Measurements from ENCODE around the gene DTD2. TPM values are rescaled to one million over a fixed set of nuclear protein-coding genes. Genes with fewer than 3 reads are reported as not detected.

Gene DTD2
- total and polyA plus RNA-seq, 9 of the 15 experiments (the other 6 are each of a cell fraction or from before 2014, with no cell fraction given), result 3.8 to 24.1 (median 15.2) TPM

GRCh38 chr14:31426663-31427062, 30.6 kb downstream of the DTD2 start:
- Histone ChIP-seq H3K27me3 (ENCODE audit: control insufficient read depth in 2 of 2, insufficient read depth in 2 of 2, low read length in 2 of 2) (no peaks in the 10 kb centered on the region), H3K4me1 (replicated peaks in 1 of 2; ENCODE audit: control insufficient read depth in 2 of 2, insufficient read depth in 2 of 2, low read length in 2 of 2) (peaks cover 0 to 2% of the 10 kb centered on the region in 2 experiments; a peak in 1 of 5 replicates), H4K20me1 (replicated peaks; ENCODE audit: control insufficient read depth, insufficient read depth, low read length) (no peaks in the 10 kb centered on the region), H3K9me1 (ENCODE audit: control insufficient read depth, insufficient read depth, low read length) (no peaks in the 10 kb centered on the region), H3K9me3 (replicated peaks; ENCODE audit: control insufficient read depth, insufficient read depth, low read depth, low read length) (no peaks in the 10 kb centered on the region), H3K79me2 (ENCODE audit: control insufficient read depth, insufficient read depth, low read length) (no peaks in the 10 kb centered on the region), H3K27ac (ENCODE audit: extremely low read depth, low read depth, low read length) (no peak overlapping the region), H3K4me3 (no peak overlapping the region), H3K9ac (ENCODE audit: insufficient read depth in 1 of 2, low read depth in 2 of 2, low read length in 2 of 2) (no peak overlapping the region), H2AFZ (ENCODE audit: low read depth, low read length) (no peak overlapping the region), H3K36me3 (ENCODE audit: control insufficient read depth, insufficient read depth, low read length) (no peaks in the 10 kb centered on the region), H3K4me2 (ENCODE audit: insufficient read depth, low read length) (no peak overlapping the region)
- FAIRE-seq (no peak), ATAC-seq (no peak), DNase-seq (ENCODE audit: extremely low read depth in 1 of 4, low spot score in 3 of 4) (no peak)
- 31% methylated on average over 2 of the region's 2 CpGs for WGBS (ENCODE audit: insufficient coverage, low coverage, missing lambda C conversion rate)
- intact Hi-C loops (cut with micrococcal nuclease) (no loop called here), in situ Hi-C loops (cut with MboI) (no loop called here)
- no TSS peak for BruUV-seq (replicated peaks)
- no peak for TF ChIP-seq ZNF239 (CRISPR knock-in tag; IDR thresholded peaks at IDR 0.05)
- TF ChIP-seq ARID3A (IDR thresholded peaks at IDR 0.05; ENCODE audit: borderline replicate concordance, low read depth, low read length), result no peak
- no peak for TF ChIP-seq CEBPB (tag; IDR thresholded peaks at IDR 0.05)
- TF ChIP-seq CBX3 (IDR thresholded peaks at IDR 0.05; ENCODE audit: borderline replicate concordance in 1 of 2, low read length in 2 of 2), result no peak
- no peak for TF ChIP-seq ZNF696 (CRISPR knock-in tag; conservative IDR thresholded peaks at IDR 0.05)
- TF ChIP-seq ID3 (CRISPR knock-in tag; IDR thresholded peaks at IDR 0.05), result no peak
- TF ChIP-seq ID3 (tag; IDR thresholded peaks at IDR 0.05), result no peak
- TF ChIP-seq, protein P1, sequence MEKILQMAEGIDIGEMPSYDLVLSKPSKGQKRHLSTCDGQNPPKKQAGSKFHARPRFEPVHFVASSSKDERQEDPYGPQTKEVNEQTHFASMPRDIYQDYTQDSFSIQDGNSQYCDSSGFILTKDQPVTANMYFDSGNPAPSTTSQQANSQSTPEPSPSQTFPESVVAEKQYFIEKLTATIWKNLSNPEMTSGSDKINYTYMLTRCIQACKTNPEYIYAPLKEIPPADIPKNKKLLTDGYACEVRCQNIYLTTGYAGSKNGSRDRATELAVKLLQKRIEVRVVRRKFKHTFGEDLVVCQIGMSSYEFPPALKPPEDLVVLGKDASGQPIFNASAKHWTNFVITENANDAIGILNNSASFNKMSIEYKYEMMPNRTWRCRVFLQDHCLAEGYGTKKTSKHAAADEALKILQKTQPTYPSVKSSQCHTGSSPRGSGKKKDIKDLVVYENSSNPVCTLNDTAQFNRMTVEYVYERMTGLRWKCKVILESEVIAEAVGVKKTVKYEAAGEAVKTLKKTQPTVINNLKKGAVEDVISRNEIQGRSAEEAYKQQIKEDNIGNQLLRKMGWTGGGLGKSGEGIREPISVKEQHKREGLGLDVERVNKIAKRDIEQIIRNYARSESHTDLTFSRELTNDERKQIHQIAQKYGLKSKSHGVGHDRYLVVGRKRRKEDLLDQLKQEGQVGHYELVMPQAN (IDR thresholded peaks at IDR 0.05; ENCODE audit: borderline replicate concordance), result no peak
- TF ChIP-seq ZNF133 (CRISPR knock-in tag; IDR thresholded peaks at IDR 0.05), result no peak
- no peak for TF ChIP-seq NFXL1 (CRISPR knock-in tag; IDR thresholded peaks at IDR 0.05)
- TF ChIP-seq ZNF830 (CRISPR knock-in tag; IDR thresholded peaks at IDR 0.05), result no peak
- TF ChIP-seq, protein P2, sequence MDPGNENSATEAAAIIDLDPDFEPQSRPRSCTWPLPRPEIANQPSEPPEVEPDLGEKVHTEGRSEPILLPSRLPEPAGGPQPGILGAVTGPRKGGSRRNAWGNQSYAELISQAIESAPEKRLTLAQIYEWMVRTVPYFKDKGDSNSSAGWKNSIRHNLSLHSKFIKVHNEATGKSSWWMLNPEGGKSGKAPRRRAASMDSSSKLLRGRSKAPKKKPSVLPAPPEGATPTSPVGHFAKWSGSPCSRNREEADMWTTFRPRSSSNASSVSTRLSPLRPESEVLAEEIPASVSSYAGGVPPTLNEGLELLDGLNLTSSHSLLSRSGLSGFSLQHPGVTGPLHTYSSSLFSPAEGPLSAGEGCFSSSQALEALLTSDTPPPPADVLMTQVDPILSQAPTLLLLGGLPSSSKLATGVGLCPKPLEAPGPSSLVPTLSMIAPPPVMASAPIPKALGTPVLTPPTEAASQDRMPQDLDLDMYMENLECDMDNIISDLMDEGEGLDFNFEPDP (CRISPR knock-in tag; IDR thresholded peaks at IDR 0.05), result no peak
- no peak for TF ChIP-seq CHD1 (IDR thresholded peaks at IDR 0.05; ENCODE audit: low read length)
- TF ChIP-seq HCFC1 (IDR thresholded peaks at IDR 0.05; ENCODE audit: low read depth, low read length), result no peak
- no peak for TF ChIP-seq PPARD (CRISPR knock-in tag; IDR thresholded peaks at IDR 0.05)
- TF ChIP-seq, protein P3, sequence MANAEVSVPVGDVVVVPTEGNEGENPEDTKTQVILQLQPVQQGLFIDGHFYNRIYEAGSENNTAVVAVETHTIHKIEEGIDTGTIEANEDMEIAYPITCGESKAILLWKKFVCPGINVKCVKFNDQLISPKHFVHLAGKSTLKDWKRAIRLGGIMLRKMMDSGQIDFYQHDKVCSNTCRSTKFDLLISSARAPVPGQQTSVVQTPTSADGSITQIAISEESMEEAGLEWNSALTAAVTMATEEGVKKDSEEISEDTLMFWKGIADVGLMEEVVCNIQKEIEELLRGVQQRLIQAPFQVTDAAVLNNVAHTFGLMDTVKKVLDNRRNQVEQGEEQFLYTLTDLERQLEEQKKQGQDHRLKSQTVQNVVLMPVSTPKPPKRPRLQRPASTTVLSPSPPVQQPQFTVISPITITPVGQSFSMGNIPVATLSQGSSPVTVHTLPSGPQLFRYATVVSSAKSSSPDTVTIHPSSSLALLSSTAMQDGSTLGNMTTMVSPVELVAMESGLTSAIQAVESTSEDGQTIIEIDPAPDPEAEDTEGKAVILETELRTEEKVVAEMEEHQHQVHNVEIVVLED (CRISPR knock-in tag; IDR thresholded peaks at IDR 0.05), result no peak
- no peak for TF ChIP-seq ZNF507 (tag; conservative IDR thresholded peaks at IDR 0.05)
- ChIA-PET CTCF (ENCODE audit: low intra/inter-chr PET ratio) (no interaction called here), POLR2A (no interaction called here)
